Stimulated activated CD4-positive, alpha-beta T cell treated with anti-CD3 and anti-CD28 coated beads, Interleukin-15, amount 100 ng/mL, for 24 hours (primary cell): ENCODE results near the gene UGT2B28.
"Not testable (repeated sequence)": the region's sequence is repeated elsewhere in the genome, so short reads cannot be mapped to it uniquely, and the experiment has no call there.

Experiments used
- DNase-seq: peaks from one replicate; pipeline ENCODE4 v3.0.0-alpha.2; 2020

The UGT2B28 gene

GRCh38 chr4:69343558-69344420 lies 63.5 kb downstream of the UGT2B28 start:
- not testable (repeated sequence) for DNase-seq
